ENCODE results near the gene LPIN3.

GRCh38 chr20:41334036-41334435 lies 6.6 kb upstream of the LPIN3 start:
- no peak for TF ChIP-seq FOSL1 (IDR thresholded peaks at IDR 0.05; ENCODE audit: low read depth)
- TF ChIP-seq CTCF (IDR thresholded peaks at IDR 0.05 in 2 of 3, conservative IDR thresholded peaks at IDR 0.05 in 1 of 3; ENCODE audit: borderline replicate concordance in 1 of 3, insufficient read depth in 1 of 3, low read depth in 2 of 3, low read length in 2 of 3): no peak
- no peak for TF ChIP-seq CEBPB (IDR thresholded peaks at IDR 0.05; ENCODE audit: low read depth)
- no peak for TF ChIP-seq REST (IDR thresholded peaks at IDR 0.05; ENCODE audit: low read depth)
- no peak for TF ChIP-seq POLR2AphosphoS5 (IDR thresholded peaks at IDR 0.05; ENCODE audit: low read depth, low read length)
- TF ChIP-seq YY1 (IDR thresholded peaks at IDR 0.05; ENCODE audit: extremely low read depth, insufficient replicate concordance, low read depth, low read length): no peak
- TF ChIP-seq POLR2A (IDR thresholded peaks at IDR 0.05; ENCODE audit: borderline replicate concordance, extremely low read depth, insufficient read depth, insufficient read length): no peak
- no peak for TF ChIP-seq EZH2 (IDR thresholded peaks at IDR 0.05)
- no peak for TF ChIP-seq ATF3 (IDR thresholded peaks at IDR 0.05)
- no peak for TF ChIP-seq ZBTB33 (IDR thresholded peaks at IDR 0.05; ENCODE audit: extremely low read depth, insufficient replicate concordance, low read length)
- TF ChIP-seq ZFX (IDR thresholded peaks at IDR 0.05): no peak
- no peak for TF ChIP-seq TCF7L2 (IDR thresholded peaks at IDR 0.05; ENCODE audit: borderline replicate concordance, extremely low read depth, insufficient read depth, insufficient read length)
